ENCODE measurements around the gene NFKBIA.

- TF ChIP-seq CTCF (IDR thresholded peaks at IDR 0.05; ENCODE audit: low read depth, low read length): no peak
- TF ChIP-seq POLR2A (IDR thresholded peaks at IDR 0.05; ENCODE audit: extremely low read depth, insufficient read length): no peak
- no peak for TF ChIP-seq MYC (IDR thresholded peaks at IDR 0.05; ENCODE audit: low read depth, low read length)
- no peak for TF ChIP-seq MAX (IDR thresholded peaks at IDR 0.05; ENCODE audit: low read depth, low read length)
Observed at GRCh38 chr14:35353409-35354172, 51.0 kb downstream of the NFKBIA start.

All from NB4 (cell line).